Heart left ventricle (tissue), 13 donors: Measurements from ENCODE around the gene CCR2.
"Not testable (repeated sequence)": the region's sequence is repeated elsewhere in the genome, so short reads cannot be mapped to it uniquely, and the experiment has no call there.

Source experiments
- POLR2A ChIP-seq, 2 donors: fragments of 450-650 bp; IDR thresholded peaks; one replicate each; pipeline ENCODE4 v1.6.1; 2017; ENCODE audit warnings: antibody characterized with exemption in 2 of 2, mild to moderate bottlenecking in 2 of 2, moderate library complexity in 2 of 2
- TF ChIP-seq, protein P1 (sequence below), 12 donors: fragments of 200-600 bp; sonication (generic) in 4 of 12; IDR thresholded peaks; one replicate each; pipeline versions ENCODE4 v1.5.0 to v1.8.0; 2018 to 2022; ENCODE audit warnings: antibody characterized with exemption in 12 of 12, mild to moderate bottlenecking in 5 of 12
- donor health status: ischemic (EF 13 %, LVEDD 7.1; RV severe dilation, severe dysfunction).
- donor health status: DM: no; HTN: yes; CAD: no.
- donor health status: DM: no; HTN: no; CAD: no.
- donor health status: ischemic (EF 25% LVEDD 6.9; RV normal size, moderate dysfunction).
- donor health status: ischemic (EF 25% LVEDD 5.7; RV mildly dilated, moderate dysfunction).
- donor health status: ischemic (EF 35%, LVEDD 5.7; RV mildly dilated, moderate dysfunction).
- donor health status: nonischemic (EF 11% LVEDD 7.7; RV severe dilation, severe dysfunction).
- donor health status: DM: yes; HTN: yes; CAD: no.
- donor health status: PGD.
- donor health status: ischemic (EF 29% LVEDD 5.4; RV normal size, mild dysfunction).
- donor health status: nonischemic (EF 23%, LVEDD 6.1; RV moderate dilation, normal function).

DNA sequence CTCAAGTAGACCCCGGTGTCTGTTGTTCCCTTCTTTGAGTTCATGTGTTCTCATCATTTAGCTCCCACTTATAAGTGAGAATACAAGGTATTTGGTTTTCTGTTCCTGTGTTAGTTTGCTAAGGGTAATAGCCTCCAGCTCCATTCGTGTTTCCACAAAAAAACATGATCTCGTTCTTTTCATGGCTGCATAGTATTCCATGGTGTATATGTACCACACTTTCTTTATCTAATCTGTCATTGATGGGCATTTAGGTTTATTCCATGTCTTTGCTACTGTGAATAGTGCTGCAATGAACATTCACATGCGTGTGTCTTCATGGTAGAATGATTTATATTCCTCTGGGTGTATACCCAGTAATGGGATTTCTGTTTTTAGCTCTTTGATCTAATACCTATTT is 49.0 kb downstream of the CCR2 start:
- TF ChIP-seq, protein P1, sequence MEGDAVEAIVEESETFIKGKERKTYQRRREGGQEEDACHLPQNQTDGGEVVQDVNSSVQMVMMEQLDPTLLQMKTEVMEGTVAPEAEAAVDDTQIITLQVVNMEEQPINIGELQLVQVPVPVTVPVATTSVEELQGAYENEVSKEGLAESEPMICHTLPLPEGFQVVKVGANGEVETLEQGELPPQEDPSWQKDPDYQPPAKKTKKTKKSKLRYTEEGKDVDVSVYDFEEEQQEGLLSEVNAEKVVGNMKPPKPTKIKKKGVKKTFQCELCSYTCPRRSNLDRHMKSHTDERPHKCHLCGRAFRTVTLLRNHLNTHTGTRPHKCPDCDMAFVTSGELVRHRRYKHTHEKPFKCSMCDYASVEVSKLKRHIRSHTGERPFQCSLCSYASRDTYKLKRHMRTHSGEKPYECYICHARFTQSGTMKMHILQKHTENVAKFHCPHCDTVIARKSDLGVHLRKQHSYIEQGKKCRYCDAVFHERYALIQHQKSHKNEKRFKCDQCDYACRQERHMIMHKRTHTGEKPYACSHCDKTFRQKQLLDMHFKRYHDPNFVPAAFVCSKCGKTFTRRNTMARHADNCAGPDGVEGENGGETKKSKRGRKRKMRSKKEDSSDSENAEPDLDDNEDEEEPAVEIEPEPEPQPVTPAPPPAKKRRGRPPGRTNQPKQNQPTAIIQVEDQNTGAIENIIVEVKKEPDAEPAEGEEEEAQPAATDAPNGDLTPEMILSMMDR (IDR thresholded peaks at IDR 0.05): not testable (repeated sequence)
- TF ChIP-seq POLR2A (IDR thresholded peaks at IDR 0.05): not testable (repeated sequence)
